HT-29 (cell line): ENCODE data around the gene GON4L. TPM values are rescaled to one million over a fixed set of nuclear protein-coding genes. Genes with fewer than 3 reads are reported as not detected.
"Not testable (repeated sequence)": the region's sequence is repeated elsewhere in the genome, so short reads cannot be mapped to it uniquely, and the experiment has no call there.

Experiments
- DNase-seq: peaks from one replicate; pipeline ENCODE4 v3.0.0-alpha.2; 2015; ENCODE audit warnings: low spot score
- total RNA-seq: library from RNA; depleted of rRNA; stranded (reverse); fragments of >200 nt; shearing (Covaris generic); gene quantifications from 2 replicates; pipeline ENCODE4 v1.2.3, GENCODE V29; 2014; rRNA removed

The GON4L gene
- total RNA-seq: 17.6 and 18.0 TPM in 2 replicates

- DNase-seq: peak; percentile 95
These were observed at the start of gene GON4L for GRCh38 chr1:155856975-155857930. TSS of gene GON4L (minus strand) at chr1:155857214. CDS start at chr1:155853780, 3,434 bp downstream.

GRCh38 chr1:155904261-155904660 lies 47.2 kb upstream of the GON4L start:
- no peak for DNase-seq

GRCh38 chr1:155900161-155900560 lies 43.1 kb upstream of the GON4L start:
- DNase-seq: no peak

GRCh38 chr1:155899683-155900082 lies 42.7 kb upstream of the GON4L start:
- DNase-seq: no peak

GRCh38 chr1:155898888-155899287 lies 41.9 kb upstream of the GON4L start:
- DNase-seq: no peak

GRCh38 chr1:155897746-155898145 lies 40.7 kb upstream of the GON4L start:
- DNase-seq: no peak

GRCh38 chr1:155896476-155896875 lies 39.5 kb upstream of the GON4L start:
- not testable (repeated sequence) for DNase-seq

GRCh38 chr1:155895617-155896016 lies 38.6 kb upstream of the GON4L start:
- not testable (repeated sequence) for DNase-seq

- no peak for DNase-seq
These were observed 36.6 kb upstream of the GON4L start for GRCh38 chr1:155893389-155894142.

GRCh38 chr1:155892796-155893195 lies 35.8 kb upstream of the GON4L start:
- DNase-seq: no peak

GRCh38 chr1:155890251-155890650 lies 33.2 kb upstream of the GON4L start:
- DNase-seq: no peak

- DNase-seq: no peak
These were observed 32.6 kb upstream of the GON4L start for GRCh38 chr1:155889566-155889965.

- DNase-seq: no peak
These were observed 31.5 kb upstream of the GON4L start for GRCh38 chr1:155888481-155888880.

- no peak for DNase-seq
These were observed 28.0 kb upstream of the GON4L start for GRCh38 chr1:155884982-155885381.

- DNase-seq: no peak
These were observed 27.3 kb upstream of the GON4L start for GRCh38 chr1:155884031-155884960.

GRCh38 chr1:155882766-155883165 lies 25.8 kb upstream of the GON4L start:
- no peak for DNase-seq

GRCh38 chr1:155882235-155882634 lies 25.2 kb upstream of the GON4L start:
- DNase-seq: no peak

GRCh38 chr1:155880950-155881349 lies 23.9 kb upstream of the GON4L start:
- DNase-seq: no peak

GRCh38 chr1:155880251-155880650 lies 23.2 kb upstream of the GON4L start:
- DNase-seq: no peak

GRCh38 chr1:155877945-155878344 lies 20.9 kb upstream of the GON4L start:
- DNase-seq: no peak

GRCh38 chr1:155873860-155874259 lies 16.8 kb upstream of the GON4L start:
- DNase-seq: peak; percentile 22
